ENCODE data around the gene ZRANB3. TPM values are rescaled to one million over a fixed set of nuclear protein-coding genes. Genes with fewer than 3 reads are reported as not detected.

ZRANB3 gene
- polyA plus RNA-seq, 2 donors: 1.5 to 1.9 TPM

- Histone ChIP-seq H3K9me3 (ENCODE audit: control insufficient read depth in 2 of 2, insufficient read depth in 1 of 2, low read depth in 1 of 2, low read length in 1 of 2) (no peaks in the 10 kb centered on the region), H3K36me3 (ENCODE audit: control insufficient read depth in 2 of 2, insufficient read depth in 2 of 2, low read length in 1 of 2) (no peaks in the 10 kb centered on the region), H3K4me1 (ENCODE audit: control insufficient read depth in 2 of 2, insufficient read depth in 2 of 2, low read length in 1 of 2) (no peaks in the 10 kb centered on the region), H3K27ac (ENCODE audit: low read depth in 2 of 2, low read length in 1 of 2) (no peak overlapping the region), H3K4me3 (ENCODE audit: low read depth in 1 of 2, low read length in 2 of 2) (no peak overlapping the region), H3K27me3 (ENCODE audit: control insufficient read depth in 1 of 2, insufficient read depth in 2 of 2, low read length in 2 of 2) (no peaks in the 10 kb centered on the region)
- 75 to 82% methylated on average over 2 of the region's 2 CpGs for WGBS, 2 donors
These were observed 254.5 kb downstream of the ZRANB3 start for GRCh38 chr2:135276525-135276924.

- H3K27me3 ChIP-seq (ENCODE audit: control insufficient read depth in 1 of 2, insufficient read depth in 2 of 2, low read length in 2 of 2): no peaks in the 10 kb centered on the region
- no peak overlapping the region for H3K27ac ChIP-seq (ENCODE audit: low read depth in 2 of 2, low read length in 1 of 2)
- no peaks in the 10 kb centered on the region for H3K36me3 ChIP-seq (ENCODE audit: control insufficient read depth in 2 of 2, insufficient read depth in 2 of 2, low read length in 1 of 2)
- H3K9me3 ChIP-seq (ENCODE audit: control insufficient read depth in 2 of 2, insufficient read depth in 1 of 2, low read depth in 1 of 2, low read length in 1 of 2): no peaks in the 10 kb centered on the region
- no peak overlapping the region for H3K4me3 ChIP-seq (ENCODE audit: low read depth in 1 of 2, low read length in 2 of 2)
- WGBS, 2 donors: 92% methylated on average over 2 of the region's 2 CpGs
- H3K4me1 ChIP-seq (ENCODE audit: control insufficient read depth in 2 of 2, insufficient read depth in 2 of 2, low read length in 1 of 2): no peaks in the 10 kb centered on the region
These were observed 260.0 kb downstream of the ZRANB3 start for GRCh38 chr2:135271006-135271405.

GRCh38 chr2:135265960-135266490, 265.0 kb downstream of the ZRANB3 start:
- 94 to 95% methylated on average over 6 of the region's 6 CpGs for WGBS, 2 donors
- H3K4me3 ChIP-seq (ENCODE audit: low read depth in 1 of 2, low read length in 2 of 2): no peak overlapping the region
- no peaks in the 10 kb centered on the region for H3K36me3 ChIP-seq (ENCODE audit: control insufficient read depth in 2 of 2, insufficient read depth in 2 of 2, low read length in 1 of 2)

GRCh38 chr2:135259123-135259522, 271.9 kb downstream of the ZRANB3 start:
- Histone ChIP-seq H3K27ac (ENCODE audit: low read depth in 2 of 2, low read length in 1 of 2) (no peak overlapping the region), H3K27me3 (ENCODE audit: control insufficient read depth in 1 of 2, insufficient read depth in 2 of 2, low read length in 2 of 2) (no peaks in the 10 kb centered on the region), H3K4me3 (ENCODE audit: low read depth in 1 of 2, low read length in 2 of 2) (no peak overlapping the region), H3K36me3 (ENCODE audit: control insufficient read depth in 2 of 2, insufficient read depth in 2 of 2, low read length in 1 of 2) (no peaks in the 10 kb centered on the region), H3K9me3 (ENCODE audit: control insufficient read depth in 2 of 2, insufficient read depth in 1 of 2, low read depth in 1 of 2, low read length in 1 of 2) (no peaks in the 10 kb centered on the region), H3K4me1 (ENCODE audit: control insufficient read depth in 2 of 2, insufficient read depth in 2 of 2, low read length in 1 of 2) (no peaks in the 10 kb centered on the region)
- WGBS, 2 donors: 97 to 98% methylated on average over 6 of the region's 6 CpGs

More at GRCh38 chr2:135265960-135266490, 265.0 kb downstream of the ZRANB3 start:
- no peaks in the 10 kb centered on the region for H3K27me3 ChIP-seq (ENCODE audit: control insufficient read depth in 1 of 2, insufficient read depth in 2 of 2, low read length in 2 of 2)
- H3K9me3 ChIP-seq (ENCODE audit: control insufficient read depth in 2 of 2, insufficient read depth in 1 of 2, low read depth in 1 of 2, low read length in 1 of 2): no peaks in the 10 kb centered on the region
- no peak overlapping the region for H3K27ac ChIP-seq (ENCODE audit: low read depth in 2 of 2, low read length in 1 of 2)
- no peaks in the 10 kb centered on the region for H3K4me1 ChIP-seq (ENCODE audit: control insufficient read depth in 2 of 2, insufficient read depth in 2 of 2, low read length in 1 of 2)

- no peaks in the 10 kb centered on the region for H3K4me1 ChIP-seq (ENCODE audit: control insufficient read depth in 2 of 2, insufficient read depth in 2 of 2, low read length in 1 of 2)
- H3K36me3 ChIP-seq (ENCODE audit: control insufficient read depth in 2 of 2, insufficient read depth in 2 of 2, low read length in 1 of 2): no peaks in the 10 kb centered on the region
- 90 to 94% methylated on average over 4 of the region's 4 CpGs for WGBS, 2 donors
- no peaks in the 10 kb centered on the region for H3K27me3 ChIP-seq (ENCODE audit: control insufficient read depth in 1 of 2, insufficient read depth in 2 of 2, low read length in 2 of 2)
- H3K9me3 ChIP-seq (ENCODE audit: control insufficient read depth in 2 of 2, insufficient read depth in 1 of 2, low read depth in 1 of 2, low read length in 1 of 2): no peaks in the 10 kb centered on the region
- H3K27ac ChIP-seq (ENCODE audit: low read depth in 2 of 2, low read length in 1 of 2): no peak overlapping the region
- no peak overlapping the region for H3K4me3 ChIP-seq (ENCODE audit: low read depth in 1 of 2, low read length in 2 of 2)
These were observed 272.8 kb downstream of the ZRANB3 start for GRCh38 chr2:135258193-135258592.

- no peaks in the 10 kb centered on the region for H3K9me3 ChIP-seq (ENCODE audit: control insufficient read depth in 2 of 2, insufficient read depth in 1 of 2, low read depth in 1 of 2, low read length in 1 of 2)
- no peak overlapping the region for H3K4me3 ChIP-seq (ENCODE audit: low read depth in 1 of 2, low read length in 2 of 2)
- no peaks in the 10 kb centered on the region for H3K4me1 ChIP-seq (ENCODE audit: control insufficient read depth in 2 of 2, insufficient read depth in 2 of 2, low read length in 1 of 2)
- H3K36me3 ChIP-seq (ENCODE audit: control insufficient read depth in 2 of 2, insufficient read depth in 2 of 2, low read length in 1 of 2): no peaks in the 10 kb centered on the region
- H3K27ac ChIP-seq (ENCODE audit: low read depth in 2 of 2, low read length in 1 of 2): no peak overlapping the region
- WGBS, 2 donors: 65 to 71% methylated on average over 2 of the region's 2 CpGs
- H3K27me3 ChIP-seq (ENCODE audit: control insufficient read depth in 1 of 2, insufficient read depth in 2 of 2, low read length in 2 of 2): no peaks in the 10 kb centered on the region
These were observed 273.5 kb downstream of the ZRANB3 start for GRCh38 chr2:135257383-135258090.

- 95 to 98% methylated on average over 3 of the region's 3 CpGs for WGBS, 2 donors
- Histone ChIP-seq H3K4me1 (ENCODE audit: control insufficient read depth in 2 of 2, insufficient read depth in 2 of 2, low read length in 1 of 2) (no peaks in the 10 kb centered on the region), H3K9me3 (ENCODE audit: control insufficient read depth in 2 of 2, insufficient read depth in 1 of 2, low read depth in 1 of 2, low read length in 1 of 2) (no peaks in the 10 kb centered on the region)
These were observed 274.3 kb downstream of the ZRANB3 start for GRCh38 chr2:135256531-135257260.

GRCh38 chr2:135255208-135255607, 275.8 kb downstream of the ZRANB3 start:
- Histone ChIP-seq H3K27me3 (ENCODE audit: control insufficient read depth in 1 of 2, insufficient read depth in 2 of 2, low read length in 2 of 2) (no peaks in the 10 kb centered on the region), H3K4me3 (ENCODE audit: low read depth in 1 of 2, low read length in 2 of 2) (no peak overlapping the region), H3K36me3 (ENCODE audit: control insufficient read depth in 2 of 2, insufficient read depth in 2 of 2, low read length in 1 of 2) (no peaks in the 10 kb centered on the region), H3K4me1 (ENCODE audit: control insufficient read depth in 2 of 2, insufficient read depth in 2 of 2, low read length in 1 of 2) (no peaks in the 10 kb centered on the region), H3K27ac (ENCODE audit: low read depth in 2 of 2, low read length in 1 of 2) (no peak overlapping the region), H3K9me3 (ENCODE audit: control insufficient read depth in 2 of 2, insufficient read depth in 1 of 2, low read depth in 1 of 2, low read length in 1 of 2) (no peaks in the 10 kb centered on the region)
- 80 to 90% methylated on average over 1 of the region's 1 CpG for WGBS, 2 donors

More at GRCh38 chr2:135256531-135257260, 274.3 kb downstream of the ZRANB3 start:
- Histone ChIP-seq H3K4me3 (ENCODE audit: low read depth in 1 of 2, low read length in 2 of 2) (no peak overlapping the region), H3K36me3 (ENCODE audit: control insufficient read depth in 2 of 2, insufficient read depth in 2 of 2, low read length in 1 of 2) (no peaks in the 10 kb centered on the region), H3K27ac (ENCODE audit: low read depth in 2 of 2, low read length in 1 of 2) (no peak overlapping the region), H3K27me3 (ENCODE audit: control insufficient read depth in 1 of 2, insufficient read depth in 2 of 2, low read length in 2 of 2) (no peaks in the 10 kb centered on the region)

GRCh38 chr2:135252805-135253458, 278.1 kb downstream of the ZRANB3 start:
- Histone ChIP-seq H3K4me1 (ENCODE audit: control insufficient read depth in 2 of 2, insufficient read depth in 2 of 2, low read length in 1 of 2) (no peaks in the 10 kb centered on the region), H3K4me3 (ENCODE audit: low read depth in 1 of 2, low read length in 2 of 2) (no peak overlapping the region), H3K36me3 (ENCODE audit: control insufficient read depth in 2 of 2, insufficient read depth in 2 of 2, low read length in 1 of 2) (no peaks in the 10 kb centered on the region), H3K27ac (ENCODE audit: low read depth in 2 of 2, low read length in 1 of 2) (no peak overlapping the region), H3K9me3 (ENCODE audit: control insufficient read depth in 2 of 2, insufficient read depth in 1 of 2, low read depth in 1 of 2, low read length in 1 of 2) (no peaks in the 10 kb centered on the region), H3K27me3 (ENCODE audit: control insufficient read depth in 1 of 2, insufficient read depth in 2 of 2, low read length in 2 of 2) (no peaks in the 10 kb centered on the region)
- 80 to 86% methylated on average over 2 of the region's 2 CpGs for WGBS, 2 donors
